GM21515 (cell line): ENCODE measurements around the gene CCL18.
"Not testable (repeated sequence)": the region's sequence is repeated elsewhere in the genome, so short reads cannot be mapped to it uniquely, and the experiment has no call there.

Source experiments
- ATAC-seq: cut with Tn5 transposase; IDR thresholded peaks from one replicate; pipeline ENCODE4 v1.9.1; 2021; ENCODE audit not compliant: unreplicated experiment

CCL18 gene

GRCh38 chr17:36063786-36064541, at the start of gene CCL18:
Gene CCL18, plus strand, starts transcription at chr17:36064272. Its CDS starts 71 bp downstream, at chr17:36064343.
- ATAC-seq, result no peak

- no peak for ATAC-seq
These were observed 49.1 kb upstream of the CCL18 start for GRCh38 chr17:36014946-36015345.

- not testable (repeated sequence) for ATAC-seq
These were observed 48.2 kb upstream of the CCL18 start for GRCh38 chr17:36015895-36016294.

- no peak for ATAC-seq
These were observed 47.5 kb upstream of the CCL18 start for GRCh38 chr17:36016555-36016954.

- ATAC-seq, result no peak
These were observed 46.3 kb upstream of the CCL18 start, which contains the start of gene CCL23 for GRCh38 chr17:36017799-36018198. Gene CCL23, minus strand, starts transcription at chr17:36017972. Its CDS starts 75 bp downstream, at chr17:36017897.

GRCh38 chr17:36019423-36019822, 44.6 kb upstream of the CCL18 start:
- ATAC-seq, result no peak

GRCh38 chr17:36024106-36024869, 39.8 kb upstream of the CCL18 start:
- ATAC-seq, result no peak

- no peak for ATAC-seq
These were observed 36.3 kb upstream of the CCL18 start for GRCh38 chr17:36027761-36028160.

GRCh38 chr17:36030956-36031355, 33.1 kb upstream of the CCL18 start:
- no peak for ATAC-seq

GRCh38 chr17:36034127-36034526, 29.9 kb upstream of the CCL18 start:
- no peak for ATAC-seq

GRCh38 chr17:36036235-36036634, 27.8 kb upstream of the CCL18 start:
- ATAC-seq, result no peak

- ATAC-seq, result no peak
These were observed 16.0 kb upstream of the CCL18 start for GRCh38 chr17:36048066-36048465.

- ATAC-seq, result no peak
These were observed 14.4 kb upstream of the CCL18 start for GRCh38 chr17:36049643-36050042.

GRCh38 chr17:36055171-36055570, 8.9 kb upstream of the CCL18 start:
- no peak for ATAC-seq

- ATAC-seq, result no peak
These were observed 8.1 kb upstream of the CCL18 start for GRCh38 chr17:36055921-36056520.

GRCh38 chr17:36057911-36058310, 6.2 kb upstream of the CCL18 start:
- no peak for ATAC-seq

- no peak for ATAC-seq
These were observed 4.7 kb upstream of the CCL18 start for GRCh38 chr17:36059406-36059805.

- ATAC-seq, result no peak
These were observed 3.3 kb upstream of the CCL18 start for GRCh38 chr17:36060816-36061215.

- no peak for ATAC-seq
These were observed 2.4 kb downstream of the CCL18 start for GRCh38 chr17:36066365-36066985.

- no peak for ATAC-seq
These were observed 4.5 kb downstream of the CCL18 start for GRCh38 chr17:36068524-36068923.

- ATAC-seq, result no peak
These were observed 5.1 kb downstream of the CCL18 start for GRCh38 chr17:36069136-36069535.
